C4-2B (cell line): Measurements from ENCODE around the gene WNT10A.

Experiments used
- ZFX ChIP-seq: fragments of 450-650 bp; IDR thresholded peaks from 2 replicates; pipeline ENCODE4 v1.6.1; 2017
- TF ChIP-seq, protein P1 (sequence below): fragments of 450-650 bp; conservative IDR thresholded peaks from 2 replicates; pipeline ENCODE4 v1.5.1; 2017; ENCODE audit warnings: mild to moderate bottlenecking

GRCh38 chr2:218859556-218859987, 21.1 kb upstream of the WNT10A start, which contains the start of gene WNT6:
- TF ChIP-seq, protein P1, sequence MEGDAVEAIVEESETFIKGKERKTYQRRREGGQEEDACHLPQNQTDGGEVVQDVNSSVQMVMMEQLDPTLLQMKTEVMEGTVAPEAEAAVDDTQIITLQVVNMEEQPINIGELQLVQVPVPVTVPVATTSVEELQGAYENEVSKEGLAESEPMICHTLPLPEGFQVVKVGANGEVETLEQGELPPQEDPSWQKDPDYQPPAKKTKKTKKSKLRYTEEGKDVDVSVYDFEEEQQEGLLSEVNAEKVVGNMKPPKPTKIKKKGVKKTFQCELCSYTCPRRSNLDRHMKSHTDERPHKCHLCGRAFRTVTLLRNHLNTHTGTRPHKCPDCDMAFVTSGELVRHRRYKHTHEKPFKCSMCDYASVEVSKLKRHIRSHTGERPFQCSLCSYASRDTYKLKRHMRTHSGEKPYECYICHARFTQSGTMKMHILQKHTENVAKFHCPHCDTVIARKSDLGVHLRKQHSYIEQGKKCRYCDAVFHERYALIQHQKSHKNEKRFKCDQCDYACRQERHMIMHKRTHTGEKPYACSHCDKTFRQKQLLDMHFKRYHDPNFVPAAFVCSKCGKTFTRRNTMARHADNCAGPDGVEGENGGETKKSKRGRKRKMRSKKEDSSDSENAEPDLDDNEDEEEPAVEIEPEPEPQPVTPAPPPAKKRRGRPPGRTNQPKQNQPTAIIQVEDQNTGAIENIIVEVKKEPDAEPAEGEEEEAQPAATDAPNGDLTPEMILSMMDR: no peak
- no peak for TF ChIP-seq ZFX
